Osteoblast (primary cell): ENCODE results near the gene FHIT. TPM values are rescaled to one million over a fixed set of nuclear protein-coding genes. Genes with fewer than 3 reads are reported as not detected.

Experiments used
- DNase-seq: peaks from one replicate; pipeline ENCODE4 v3.0.0; 2011; ENCODE audit warnings: low spot score, mixed read lengths; ENCODE audit not compliant: insufficient read length; ENCODE audit errors: missing footprints
- H2AFZ ChIP-seq: 2 replicates; pipeline ENCODE4 v1.6.0; 2011; ENCODE audit warnings: mild to moderate bottlenecking, low read length
- H3K27ac ChIP-seq: 2 replicates; pipeline ENCODE4 v1.5.1; 2011; ENCODE audit warnings: mild to moderate bottlenecking, low read depth, low read length, moderate library complexity
- H3K27me3 ChIP-seq: 2 replicates; pipeline ENCODE4 v1.6.0; 2012; ENCODE audit warnings: mild to moderate bottlenecking, control low read depth, inconsistent platforms, low read length, moderate library complexity; ENCODE audit not compliant: insufficient read depth
- H3K36me3 ChIP-seq: 2 replicates; pipeline ENCODE4 v1.5.1; 2011; ENCODE audit warnings: mild to moderate bottlenecking, low read length, control low read depth, moderate library complexity; ENCODE audit not compliant: insufficient read depth
- H3K4me1 ChIP-seq: 2 replicates; pipeline ENCODE4 v1.5.1; 2011; ENCODE audit warnings: mild to moderate bottlenecking, low read length, control low read depth, moderate library complexity; ENCODE audit not compliant: insufficient read depth
- H3K4me2 ChIP-seq: 2 replicates; pipeline ENCODE4 v1.6.0; 2011; ENCODE audit warnings: mild to moderate bottlenecking, low read length; ENCODE audit not compliant: insufficient read depth
- H3K4me3 ChIP-seq: fragments of 200-600 bp; sonication (generic); 3 replicates; pipeline ENCODE4 v1.5.1; 2012; ENCODE audit warnings: mild to moderate bottlenecking, low read length, inconsistent platforms; ENCODE audit not compliant: insufficient read depth
- H3K79me2 ChIP-seq: 2 replicates; pipeline ENCODE4 v1.6.0; 2012; ENCODE audit warnings: mild to moderate bottlenecking, low read length, control low read depth, inconsistent platforms; ENCODE audit not compliant: insufficient read depth
- H3K9me3 ChIP-seq: 2 replicates; pipeline ENCODE4 v1.5.1; 2011; ENCODE audit warnings: low read depth, low read length, control low read depth
- H4K20me1 ChIP-seq: 2 replicates; pipeline ENCODE4 v1.6.0; 2012; ENCODE audit warnings: mild to moderate bottlenecking, low read length, control low read depth; ENCODE audit not compliant: insufficient read depth
- total RNA-seq: library from RNA; depleted of rRNA; stranded (reverse); fragments of >200 nt; gene quantifications from 2 replicates; pipeline ENCODE4 v1.2.3, GENCODE V29; 2012
- TF ChIP-seq, protein P1 (sequence below): IDR thresholded peaks from 2 replicates; pipeline ENCODE4 v1.5.1; 2011; ENCODE audit warnings: mild to moderate bottlenecking, low read depth, low read length, moderate library complexity; ENCODE audit errors: extremely low read depth

FHIT gene
- total RNA-seq, 1 donor = 3.3 TPM

- Histone ChIP-seq H4K20me1 (no peaks in the 10 kb centered on the region), H2AFZ (no peak overlapping the region), H3K79me2 (no peaks in the 10 kb centered on the region), H3K27me3 (no peaks in the 10 kb centered on the region), H3K4me3 (no peak overlapping the region), H3K9me3 (no peaks in the 10 kb centered on the region), H3K4me1 (peaks cover 9% of the 10 kb centered on the region), H3K27ac (no peak overlapping the region), H3K36me3 (no peaks in the 10 kb centered on the region), H3K4me2 (no peak overlapping the region)
- TF ChIP-seq, protein P1, sequence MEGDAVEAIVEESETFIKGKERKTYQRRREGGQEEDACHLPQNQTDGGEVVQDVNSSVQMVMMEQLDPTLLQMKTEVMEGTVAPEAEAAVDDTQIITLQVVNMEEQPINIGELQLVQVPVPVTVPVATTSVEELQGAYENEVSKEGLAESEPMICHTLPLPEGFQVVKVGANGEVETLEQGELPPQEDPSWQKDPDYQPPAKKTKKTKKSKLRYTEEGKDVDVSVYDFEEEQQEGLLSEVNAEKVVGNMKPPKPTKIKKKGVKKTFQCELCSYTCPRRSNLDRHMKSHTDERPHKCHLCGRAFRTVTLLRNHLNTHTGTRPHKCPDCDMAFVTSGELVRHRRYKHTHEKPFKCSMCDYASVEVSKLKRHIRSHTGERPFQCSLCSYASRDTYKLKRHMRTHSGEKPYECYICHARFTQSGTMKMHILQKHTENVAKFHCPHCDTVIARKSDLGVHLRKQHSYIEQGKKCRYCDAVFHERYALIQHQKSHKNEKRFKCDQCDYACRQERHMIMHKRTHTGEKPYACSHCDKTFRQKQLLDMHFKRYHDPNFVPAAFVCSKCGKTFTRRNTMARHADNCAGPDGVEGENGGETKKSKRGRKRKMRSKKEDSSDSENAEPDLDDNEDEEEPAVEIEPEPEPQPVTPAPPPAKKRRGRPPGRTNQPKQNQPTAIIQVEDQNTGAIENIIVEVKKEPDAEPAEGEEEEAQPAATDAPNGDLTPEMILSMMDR = no peak
- no peak for DNase-seq
Observed at GRCh38 chr3:60065227-60065868, 1185.9 kb downstream of the FHIT start.

DNA sequence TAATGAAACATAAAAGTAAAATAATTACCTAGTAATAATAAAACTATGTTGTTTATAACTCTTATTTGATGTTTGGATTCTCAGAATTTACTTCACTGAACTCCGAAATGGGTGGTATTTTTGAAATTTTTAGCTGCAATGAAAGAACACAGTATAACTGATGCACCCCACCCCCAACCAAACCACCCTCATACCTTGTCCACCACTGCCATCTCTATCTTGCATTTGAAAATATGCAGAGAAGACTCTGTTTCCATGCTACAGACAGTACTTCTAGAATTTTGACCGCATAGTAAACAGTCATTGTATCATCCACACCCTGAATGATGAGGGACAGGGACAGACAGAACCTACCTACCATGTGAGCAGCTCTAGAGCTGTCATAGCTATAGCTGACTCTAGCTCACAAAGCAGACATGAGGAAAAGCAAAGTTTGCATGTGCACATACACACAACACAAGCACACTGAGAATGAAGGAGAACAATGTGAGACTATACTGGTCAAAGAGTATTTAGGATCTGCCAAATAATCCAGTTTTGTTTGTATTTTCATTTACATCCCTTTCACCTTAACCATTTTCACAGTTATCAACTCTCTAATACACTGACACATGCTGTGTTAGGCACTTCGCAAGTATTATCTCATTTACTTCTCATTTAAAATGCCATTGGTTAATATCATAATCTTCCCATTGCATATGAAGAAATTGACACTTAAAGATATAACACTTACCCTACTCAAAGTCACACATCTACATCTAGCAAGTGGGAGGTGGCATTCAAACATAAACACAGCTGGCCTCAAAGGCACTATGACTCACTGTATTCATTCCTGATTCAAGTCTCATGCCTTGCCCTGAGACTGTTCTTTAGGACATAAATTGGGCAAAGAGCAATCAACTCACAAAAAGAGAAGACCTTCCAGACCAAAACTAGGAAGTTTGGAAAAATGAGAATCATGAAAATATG is 1186.8 kb downstream of the FHIT start:
- H3K27ac ChIP-seq = no peak overlapping the region
- H3K4me2 ChIP-seq = no peak overlapping the region
- H3K9me3 ChIP-seq = no peaks in the 10 kb centered on the region
- H3K27me3 ChIP-seq = no peaks in the 10 kb centered on the region
- TF ChIP-seq, protein P1 = no peak
- H2AFZ ChIP-seq = no peak overlapping the region
- peaks cover 9% of the 10 kb centered on the region for H3K4me1 ChIP-seq
- H3K36me3 ChIP-seq = no peaks in the 10 kb centered on the region
- peak; percentile 42 for DNase-seq
- no peaks in the 10 kb centered on the region for H4K20me1 ChIP-seq
- no peaks in the 10 kb centered on the region for H3K79me2 ChIP-seq
- no peak overlapping the region for H3K4me3 ChIP-seq

GRCh38 chr3:60056404-60056803 is 1194.8 kb downstream of the FHIT start:
- no peaks in the 10 kb centered on the region for H3K9me3 ChIP-seq
- DNase-seq = no peak

More at GRCh38 chr3:60056404-60056803, 1194.8 kb downstream of the FHIT start:
- no peaks in the 10 kb centered on the region for H4K20me1 ChIP-seq
- H3K27me3 ChIP-seq = no peaks in the 10 kb centered on the region
- H3K4me3 ChIP-seq = no peak overlapping the region
- no peak overlapping the region for H3K4me2 ChIP-seq
- no peak overlapping the region for H2AFZ ChIP-seq
- H3K27ac ChIP-seq = no peak overlapping the region
- no peaks in the 10 kb centered on the region for H3K79me2 ChIP-seq
- H3K36me3 ChIP-seq = no peaks in the 10 kb centered on the region
- no peaks in the 10 kb centered on the region for H3K4me1 ChIP-seq
- TF ChIP-seq, protein P1 = no peak
